CD4-positive, CD25-positive, alpha-beta regulatory T cell (primary cell): Measurements from ENCODE around the gene TMEM37. TPM values are rescaled to one million over a fixed set of nuclear protein-coding genes. Genes with fewer than 3 reads are reported as not detected.

ENCODE experiments used
- ATAC-seq, 2 donors: fragments of 150-1000 bp; cut with Tn5 transposase; one replicate each; pipeline ENCODE4 v1.10.0; 2021; ENCODE audit warnings: low read depth in 2 of 2, moderate number of reproducible peaks in 2 of 2, moderate library complexity in 1 of 2
- DNase-seq, 3 donors: peaks; one replicate each; pipeline versions ENCODE4 v3.0.0 to v3.0.0-alpha.2; 2012 to 2022; ENCODE audit warnings: mixed read lengths in 1 of 3
- H3K27ac ChIP-seq: one replicate; pipeline ENCODE4 v1.7.0; 2013; ENCODE audit warnings: mild to moderate bottlenecking, low read length; ENCODE audit not compliant: insufficient read depth, poor library complexity, severe bottlenecking
- H3K27me3 ChIP-seq: one replicate; pipeline ENCODE4 v1.7.0; 2013; ENCODE audit warnings: low read length; ENCODE audit not compliant: control insufficient read depth, insufficient read depth
- H3K36me3 ChIP-seq: one replicate; pipeline ENCODE4 v1.7.0; 2013; ENCODE audit warnings: mild to moderate bottlenecking, low read length, moderate library complexity; ENCODE audit not compliant: control insufficient read depth, insufficient read depth
- H3K4me1 ChIP-seq: 2 replicates; pipeline ENCODE4 v1.7.0; 2013; ENCODE audit warnings: mild to moderate bottlenecking, low read length; ENCODE audit not compliant: insufficient read depth, control insufficient read depth, poor library complexity, severe bottlenecking
- H3K4me3 ChIP-seq: one replicate; pipeline ENCODE4 v1.7.0; 2013; ENCODE audit warnings: low read depth, mild to moderate bottlenecking, low read length, moderate library complexity
- H3K9me3 ChIP-seq, 2 experiments: 1 replicate in 1 of 2; 2 replicates in 1 of 2; pipeline ENCODE4 v1.7.0; 2013; ENCODE audit warnings: low read length in 2 of 2, mild to moderate bottlenecking in 1 of 2, moderate library complexity in 1 of 2; ENCODE audit not compliant: control insufficient read depth in 2 of 2
- H3K27ac Mint-ChIP-seq, 3 donors: one replicate each; pipeline ENCODE4 v1.8.0; 2020 to 2022; ENCODE audit warnings: mild to moderate bottlenecking in 3 of 3, mixed read lengths in 3 of 3, moderate library complexity in 2 of 3
- H3K27me3 Mint-ChIP-seq: one replicate; pipeline ENCODE4 v1.8.0; 2022; ENCODE audit warnings: mild to moderate bottlenecking, mixed read lengths
- H3K36me3 Mint-ChIP-seq: one replicate; pipeline ENCODE4 v1.8.0; 2020; ENCODE audit warnings: mixed read lengths
- H3K4me1 Mint-ChIP-seq, 4 donors: one replicate each; pipeline ENCODE4 v1.8.0; 2020 to 2022; ENCODE audit warnings: mixed read lengths in 4 of 4, mild to moderate bottlenecking in 1 of 4
- H3K4me3 Mint-ChIP-seq, 4 donors: one replicate each; pipeline ENCODE4 v1.8.0; 2020 to 2022; ENCODE audit warnings: mild to moderate bottlenecking in 4 of 4, mixed read lengths in 4 of 4, moderate library complexity in 3 of 4
- H3K9me3 Mint-ChIP-seq, 7 donors: one replicate each; pipeline ENCODE4 v1.8.0; 2020 to 2022; ENCODE audit warnings: mixed read lengths in 7 of 7, mild to moderate bottlenecking in 3 of 7, moderate library complexity in 2 of 7
- polyA plus RNA-seq, 4 donors: library from polyadenylated mRNA; unstranded; fragments of 300-500 nt; fragmentation: Illumina TruSeq; gene quantifications; one replicate each; pipeline ENCODE4 v1.2.3, GENCODE V29; 2021
- total RNA-seq: library from RNA; stranded (reverse); gene quantifications from one replicate; pipeline ENCODE4 v1.2.3, GENCODE V29; 2022

TMEM37 gene
- total and polyA plus RNA-seq, 5 donors from 2014 or later: 0.19 TPM; not detected in 4

DNA sequence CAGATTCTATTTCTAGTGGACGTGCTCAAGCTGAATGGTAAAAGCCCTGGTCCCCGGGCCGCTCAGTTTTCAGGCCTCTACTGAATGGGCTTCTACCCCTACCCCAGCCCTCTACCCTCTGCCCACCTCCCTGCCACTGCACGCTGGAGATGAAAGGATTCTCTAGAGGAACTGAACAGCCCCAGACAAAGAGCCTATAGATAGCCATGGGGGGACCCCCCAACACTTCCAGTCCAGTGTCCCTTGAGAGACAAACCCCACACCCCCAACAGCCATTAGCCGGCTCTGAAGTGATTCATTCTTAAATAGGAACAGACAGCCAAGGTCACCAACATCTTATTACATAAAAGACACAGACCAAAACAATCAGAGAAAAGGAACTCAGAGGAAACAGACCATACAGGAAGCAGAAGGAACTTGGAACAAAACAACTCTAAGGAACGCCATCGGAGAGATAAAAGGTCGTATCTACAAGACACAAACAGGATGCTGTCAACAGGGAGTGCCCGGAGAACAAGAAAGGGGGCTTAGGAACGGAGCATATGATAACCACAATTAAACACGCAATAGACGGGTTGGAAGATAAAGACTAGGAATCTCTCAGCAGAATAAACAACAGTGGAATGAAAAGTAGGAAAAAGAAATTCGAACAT lies 23.5 kb downstream of the TMEM37 start:
- Histone ChIP-seq H3K36me3 (no peaks in the 10 kb centered on the region), H3K9me3 (no peaks in the 10 kb centered on the region), H3K4me3 (no peak overlapping the region), H3K27me3 (no peaks in the 10 kb centered on the region), H3K27ac (no peak overlapping the region), H3K4me1 (no peaks in the 10 kb centered on the region)
- no peak for DNase-seq
- Mint-ChIP-seq H3K4me1 (no peaks in the 10 kb centered on the region), H3K9me3 (peaks cover 0 to 1% (median 0%) of the 10 kb centered on the region in 7 donors), H3K36me3 (no peaks in the 10 kb centered on the region), H3K4me3 (no peak overlapping the region), H3K27ac (peak overlapping the region in 1 of 3 donors; percentile 6), H3K27me3 (peaks cover 22% of the 10 kb centered on the region)
- no peak for ATAC-seq

DNA sequence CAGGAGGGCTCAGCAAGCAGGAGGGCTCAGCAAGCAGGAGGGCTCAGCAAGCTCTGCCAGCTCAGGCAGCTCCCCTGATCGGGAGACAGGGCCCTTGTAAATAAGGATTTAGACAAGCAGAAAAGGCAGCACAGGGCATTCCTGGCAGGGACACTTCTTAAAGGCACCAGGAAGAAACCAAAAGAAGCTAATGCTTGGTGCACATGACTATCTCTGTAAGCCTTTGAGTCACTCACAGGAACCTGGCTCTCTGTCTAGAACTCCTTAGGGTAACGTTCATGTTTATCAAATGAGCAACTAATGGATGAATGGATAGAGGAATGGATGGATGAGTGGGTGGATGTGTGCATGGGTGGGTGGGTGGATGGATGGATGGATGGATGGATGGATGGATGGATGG lies 28.4 kb downstream of the TMEM37 start:
- Histone ChIP-seq H3K9me3 (no peaks in the 10 kb centered on the region), H3K27ac (no peak overlapping the region), H3K4me3 (no peak overlapping the region), H3K36me3 (no peaks in the 10 kb centered on the region), H3K27me3 (no peaks in the 10 kb centered on the region), H3K4me1 (no peaks in the 10 kb centered on the region)
- peaks cover 0 to 1% (median 0%) of the 10 kb centered on the region in 7 donors for H3K9me3 Mint-ChIP-seq
- no peak overlapping the region for H3K4me3 Mint-ChIP-seq
- DNase-seq (no peak), ATAC-seq (no peak)
- no peaks in the 10 kb centered on the region for H3K4me1 Mint-ChIP-seq
- no peaks in the 10 kb centered on the region for H3K36me3 Mint-ChIP-seq
- H3K27me3 Mint-ChIP-seq: peaks cover 21% of the 10 kb centered on the region
- no peak overlapping the region for H3K27ac Mint-ChIP-seq

DNA sequence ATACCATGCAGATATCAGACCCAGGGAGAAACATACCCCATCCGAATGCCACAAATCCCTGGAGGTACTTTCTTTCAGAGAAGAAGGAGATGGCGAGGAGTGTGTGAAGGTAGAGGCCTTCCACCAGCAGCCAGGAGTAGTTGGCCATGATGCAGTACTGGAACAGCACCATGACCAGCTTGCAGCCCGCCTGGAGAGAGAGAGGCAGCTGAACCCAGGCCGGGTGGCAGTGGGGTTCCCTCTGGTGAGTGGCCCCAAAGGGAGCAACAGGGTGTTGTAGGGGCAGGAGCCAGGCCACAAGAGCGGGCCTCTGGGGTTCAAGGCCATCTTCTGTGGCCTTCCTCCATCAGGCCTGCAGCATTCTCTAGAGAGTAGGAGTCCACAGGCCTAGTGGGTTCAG lies 30.2 kb downstream of the TMEM37 start:
- no peak for DNase-seq
- H3K4me1 ChIP-seq: no peaks in the 10 kb centered on the region
- H3K27ac ChIP-seq: no peak overlapping the region
- no peak overlapping the region for H3K4me3 ChIP-seq
- H3K4me1 Mint-ChIP-seq: no peaks in the 10 kb centered on the region
- peaks cover 10% of the 10 kb centered on the region for H3K27me3 Mint-ChIP-seq
- H3K9me3 Mint-ChIP-seq: no peaks in the 10 kb centered on the region
- no peaks in the 10 kb centered on the region for H3K36me3 ChIP-seq
- no peak overlapping the region for H3K4me3 Mint-ChIP-seq
- ATAC-seq: no peak
- H3K36me3 Mint-ChIP-seq: no peaks in the 10 kb centered on the region
- H3K27me3 ChIP-seq: no peaks in the 10 kb centered on the region
- H3K9me3 ChIP-seq: no peaks in the 10 kb centered on the region
- H3K27ac Mint-ChIP-seq: no peak overlapping the region

DNA sequence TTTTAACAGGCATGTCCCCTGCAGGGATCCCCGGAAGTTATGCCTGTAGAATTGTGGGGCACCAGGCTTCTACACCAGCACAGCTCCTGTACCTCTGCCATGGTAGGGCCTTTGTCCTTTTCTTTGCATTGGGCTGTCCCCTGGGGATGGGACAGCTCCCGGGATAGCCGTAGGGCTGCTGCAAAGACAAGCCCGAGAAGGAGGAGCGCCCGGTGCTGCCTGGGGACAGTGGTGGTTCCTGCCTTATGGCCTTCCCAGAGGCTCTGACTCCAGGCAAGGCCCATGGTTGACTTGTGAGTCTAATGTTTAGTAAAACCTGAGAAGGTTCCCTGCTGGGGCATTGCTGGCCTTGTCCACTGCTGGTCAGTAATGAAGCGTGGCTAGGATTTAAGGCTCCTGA lies 30.9 kb downstream of the TMEM37 start:
- H3K27ac ChIP-seq: no peak overlapping the region
- H3K27me3 ChIP-seq: no peaks in the 10 kb centered on the region
- Mint-ChIP-seq H3K4me3 (no peak overlapping the region), H3K9me3 (no peaks in the 10 kb centered on the region), H3K27ac (no peak overlapping the region), H3K4me1 (no peaks in the 10 kb centered on the region), H3K36me3 (no peaks in the 10 kb centered on the region), H3K27me3 (peaks cover 10% of the 10 kb centered on the region)
- no peaks in the 10 kb centered on the region for H3K4me1 ChIP-seq
- ATAC-seq: no peak
- no peak for DNase-seq
- H3K9me3 ChIP-seq: no peaks in the 10 kb centered on the region
- H3K36me3 ChIP-seq: no peaks in the 10 kb centered on the region
- H3K4me3 ChIP-seq: no peak overlapping the region

DNA sequence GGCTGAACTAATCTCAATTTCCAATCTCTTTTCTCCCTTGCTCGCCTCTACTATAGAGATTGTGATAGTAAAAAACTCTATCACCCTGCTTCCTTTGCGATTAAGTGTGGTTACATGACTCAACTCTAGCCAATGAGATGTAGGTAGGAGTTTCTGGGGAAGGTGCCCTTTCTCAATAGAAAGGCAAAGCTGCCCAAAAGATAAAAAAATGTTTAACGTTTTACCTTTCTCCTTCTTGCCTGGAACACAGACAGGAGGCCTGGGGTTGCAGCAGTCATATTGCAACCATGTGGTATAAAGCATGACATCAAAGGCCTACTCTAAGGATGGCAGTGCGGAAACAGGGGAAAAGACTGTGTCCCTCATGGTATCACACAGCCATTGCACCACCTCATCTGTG lies 31.5 kb downstream of the TMEM37 start:
- no peaks in the 10 kb centered on the region for H3K4me1 Mint-ChIP-seq
- no peak for ATAC-seq

DNA sequence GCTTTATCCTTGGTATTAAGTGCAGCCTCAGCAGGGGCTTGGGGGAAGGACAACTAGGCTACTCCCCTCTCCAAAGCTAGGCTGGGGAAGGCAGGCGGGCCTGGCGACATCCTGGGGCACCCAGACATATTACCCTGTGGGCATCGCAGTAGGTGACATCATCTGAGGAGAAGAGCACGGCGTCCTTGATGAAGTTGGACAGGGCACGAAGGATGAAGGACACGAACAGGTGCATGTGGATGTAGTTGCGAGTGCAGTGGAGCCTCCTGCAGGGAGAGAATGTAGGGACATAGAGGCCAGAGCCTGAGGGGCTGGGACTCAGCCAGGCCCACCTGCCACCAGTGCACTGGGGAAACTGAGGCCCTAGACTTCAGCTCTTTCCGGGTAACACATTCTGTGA lies 32.3 kb downstream of the TMEM37 start:
- Mint-ChIP-seq H3K4me3 (no peak overlapping the region), H3K36me3 (no peaks in the 10 kb centered on the region), H3K9me3 (no peaks in the 10 kb centered on the region), H3K27me3 (peaks cover 12% of the 10 kb centered on the region), H3K4me1 (no peaks in the 10 kb centered on the region), H3K27ac (no peak overlapping the region)
- H3K9me3 ChIP-seq: no peaks in the 10 kb centered on the region
- DNase-seq: no peak
- H3K4me1 ChIP-seq: no peaks in the 10 kb centered on the region
- no peaks in the 10 kb centered on the region for H3K36me3 ChIP-seq
- H3K27ac ChIP-seq: no peak overlapping the region
- H3K27me3 ChIP-seq: no peaks in the 10 kb centered on the region
- ATAC-seq: no peak
- no peak overlapping the region for H3K4me3 ChIP-seq

More for the DNA sequence above, 31.5 kb downstream of the TMEM37 start:
- Mint-ChIP-seq H3K27me3 (peaks cover 10% of the 10 kb centered on the region), H3K4me3 (no peak overlapping the region), H3K9me3 (no peaks in the 10 kb centered on the region), H3K36me3 (no peaks in the 10 kb centered on the region), H3K27ac (no peak overlapping the region)
- Histone ChIP-seq H3K9me3 (no peaks in the 10 kb centered on the region), H3K36me3 (no peaks in the 10 kb centered on the region), H3K27ac (no peak overlapping the region), H3K27me3 (no peaks in the 10 kb centered on the region), H3K4me3 (no peak overlapping the region), H3K4me1 (no peaks in the 10 kb centered on the region)
- DNase-seq: peak in 1 of 3 donors; percentile 11

DNA sequence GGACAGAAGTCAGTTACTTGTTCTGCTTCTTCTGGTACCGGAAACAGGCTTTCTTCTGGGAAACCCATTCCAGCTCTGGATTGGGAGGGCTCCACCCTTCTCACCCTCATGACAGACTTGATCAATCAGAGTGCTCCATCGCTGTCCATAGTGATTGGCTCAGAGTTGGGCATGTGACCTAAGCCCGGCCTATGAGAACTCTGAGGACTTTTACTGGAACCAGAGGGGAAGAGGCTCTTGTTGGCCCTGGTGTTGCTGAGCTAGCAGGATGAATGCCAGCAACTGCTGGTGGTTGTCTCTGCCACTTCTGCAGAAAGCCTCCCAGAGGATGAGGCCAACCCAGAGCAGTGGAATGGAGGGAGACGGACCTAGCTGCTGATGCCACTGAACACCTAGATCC lies 33.3 kb downstream of the TMEM37 start:
- no peak for ATAC-seq
- no peaks in the 10 kb centered on the region for H3K4me1 Mint-ChIP-seq
- no peaks in the 10 kb centered on the region for H3K36me3 Mint-ChIP-seq
- Histone ChIP-seq H3K36me3 (no peaks in the 10 kb centered on the region), H3K27me3 (no peaks in the 10 kb centered on the region), H3K9me3 (no peaks in the 10 kb centered on the region), H3K27ac (no peak overlapping the region), H3K4me3 (no peak overlapping the region), H3K4me1 (no peaks in the 10 kb centered on the region)
- H3K4me3 Mint-ChIP-seq: no peak overlapping the region
- DNase-seq: no peak
- peaks cover 11% of the 10 kb centered on the region for H3K27me3 Mint-ChIP-seq
- H3K27ac Mint-ChIP-seq: no peak overlapping the region
- no peaks in the 10 kb centered on the region for H3K9me3 Mint-ChIP-seq

DNA sequence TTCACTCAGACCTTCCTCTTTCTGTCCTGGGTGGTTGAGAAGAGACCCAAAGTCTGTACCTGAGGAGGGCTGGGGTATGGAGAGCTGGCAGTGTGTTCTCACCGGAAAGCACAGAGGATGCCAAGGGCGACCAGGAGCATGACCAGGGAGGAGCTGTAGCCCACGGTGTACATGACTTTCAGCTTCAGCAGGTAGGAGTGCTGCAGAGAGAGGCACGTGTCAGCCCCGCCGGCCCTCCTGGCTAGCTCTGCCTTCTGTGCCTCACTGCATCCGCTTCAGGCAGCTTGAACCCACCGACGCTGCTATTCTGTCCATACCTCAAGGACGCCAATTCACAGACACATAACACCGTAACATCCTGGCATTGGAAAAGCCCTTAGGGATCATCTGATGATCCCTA lies 34.0 kb downstream of the TMEM37 start:
- no peaks in the 10 kb centered on the region for H3K4me1 Mint-ChIP-seq
- no peak for ATAC-seq
- no peak for DNase-seq
- no peaks in the 10 kb centered on the region for H3K9me3 Mint-ChIP-seq
- no peak overlapping the region for H3K4me3 Mint-ChIP-seq
- Histone ChIP-seq H3K9me3 (no peaks in the 10 kb centered on the region), H3K36me3 (no peaks in the 10 kb centered on the region), H3K27ac (no peak overlapping the region), H3K4me1 (no peaks in the 10 kb centered on the region), H3K4me3 (no peak overlapping the region), H3K27me3 (no peaks in the 10 kb centered on the region)
- peaks cover 11% of the 10 kb centered on the region for H3K27me3 Mint-ChIP-seq
- no peak overlapping the region for H3K27ac Mint-ChIP-seq
- H3K36me3 Mint-ChIP-seq: no peaks in the 10 kb centered on the region
